ENCODE data around the gene BEST1. TPM values are rescaled to one million over a fixed set of nuclear protein-coding genes. Genes with fewer than 3 reads are reported as not detected.
A peak's percentile ranks its signal among the peaks of the same experiment; 100 is the strongest.

Gene BEST1
- total RNA-seq, 1 experiment from 2014 or later, result 0.22 TPM

- Histone ChIP-seq H4K20me1 (ENCODE audit: low read length) (no peaks in the 10 kb centered on the region), H3K4me3 (ENCODE audit: low read length) (peak overlapping the region; percentile 31), H3K27ac (ENCODE audit: low read length) (peak overlapping the region; percentile 94), H3F3A (ENCODE audit: low read length, unreplicated experiment) (peaks cover 3% of the 10 kb centered on the region), H3K9ac (ENCODE audit: low read length) (peak overlapping the region; percentile 59), H3K4me1 (ENCODE audit: insufficient read depth, low read length) (peaks cover 28% of the 10 kb centered on the region), H2AFZ (ENCODE audit: low read length) (no peak overlapping the region), H3K79me2 (ENCODE audit: low read length) (no peaks in the 10 kb centered on the region), H3K36me3 (ENCODE audit: low read depth, low read length) (no peaks in the 10 kb centered on the region), H3K27me3 (ENCODE audit: low read length) (no peaks in the 10 kb centered on the region), H3K9me3 (ENCODE audit: low read length) (no peaks in the 10 kb centered on the region), H3K4me2 (ENCODE audit: low read length) (peak overlapping the region; percentile 69), H3K9me2 (replicated peaks; ENCODE audit: low read length) (no peaks in the 10 kb centered on the region)
- TSS peak; percentile 87 for BruUV-seq (replicated peaks)
- intact Hi-C loops (cut with micrococcal nuclease), result loop anchor here (2.0 kb wide), 2 partner anchors 32 to 40 kb away; no protein-coding TSS in a partner anchor
- TF ChIP-seq CTCF (conservative IDR thresholded peaks at IDR 0.05; ENCODE audit: low read depth, low read length), result no peak
- TF ChIP-seq EZH2phosphoT487 (IDR thresholded peaks at IDR 0.05; ENCODE audit: borderline replicate concordance, low read length), result no peak
- TF ChIP-seq EZH2 (IDR thresholded peaks at IDR 0.05; ENCODE audit: low read length, unreplicated experiment), result no peak
- ATAC-seq (peak; percentile 86), DNase-seq (peak; percentile 91)
- CTCF ChIA-PET, result no interaction called here
- POLR2A ChIA-PET (ENCODE audit: unreplicated experiment), result interaction anchor here (1.2 to 1.6 kb wide), 3 partner anchors 40 to 45 kb away, joined by 3 to 11 read pairs (median 4); partner anchors contain the start of gene FTH1
Measured at GRCh38 chr11:62012832-62013461, 62.8 kb downstream of the BEST1 start.

Other genes starting within 250 kb of the BEST1 start
- 5.1 and 7.0 TPM in 2 replicates for gene MYRF, start 197.7 kb upstream of the BEST1 start, total RNA-seq (2014; rRNA removed)
- gene TMEM258, start 157.8 kb upstream of the BEST1 start, total RNA-seq (2014; rRNA removed), result 79.2 and 110 TPM in 2 replicates
- 132 and 137 TPM in 2 replicates for gene FEN1, start 157.4 kb upstream of the BEST1 start, total RNA-seq (2014; rRNA removed)
- gene FADS1, start 133.3 kb upstream of the BEST1 start, total RNA-seq (2014; rRNA removed), result 79.4 and 84.4 TPM in 2 replicates
- 246 and 305 TPM in 2 replicates for gene FADS2, start 122.1 kb upstream of the BEST1 start, total RNA-seq (2014; rRNA removed)
- gene FADS3, start 58.8 kb upstream of the BEST1 start, total RNA-seq (2014; rRNA removed), result 67.9 and 119 TPM in 2 replicates
- gene RAB3IL1, start 32.8 kb upstream of the BEST1 start, total RNA-seq (2014; rRNA removed), result 6.6 and 7.9 TPM in 2 replicates
- gene FTH1, start 17.3 kb downstream of the BEST1 start, total RNA-seq (2014; rRNA removed), result 1,927 and 1,937 TPM in 2 replicates
- gene INCENP, start 173.7 kb downstream of the BEST1 start, total RNA-seq (2014; rRNA removed), result 110 and 114 TPM in 2 replicates
- not detected in 2 replicates for gene SCGB1D1, start 239.9 kb downstream of the BEST1 start, total RNA-seq (2014; rRNA removed)

Data from PC-3 (cell line).